HG02678 (cell line): Measurements from ENCODE around the gene SLC25A25.

ENCODE experiments used
- ATAC-seq: cut with Tn5 transposase; IDR thresholded peaks from one replicate; pipeline ENCODE4 v1.9.1; 2021; ENCODE audit warnings: mild to moderate bottlenecking, moderate library complexity; ENCODE audit not compliant: unreplicated experiment

Gene SLC25A25

GRCh38 chr9:128096616-128097536 is 28.8 kb downstream of the SLC25A25 start:
- ATAC-seq: no peak

DNA sequence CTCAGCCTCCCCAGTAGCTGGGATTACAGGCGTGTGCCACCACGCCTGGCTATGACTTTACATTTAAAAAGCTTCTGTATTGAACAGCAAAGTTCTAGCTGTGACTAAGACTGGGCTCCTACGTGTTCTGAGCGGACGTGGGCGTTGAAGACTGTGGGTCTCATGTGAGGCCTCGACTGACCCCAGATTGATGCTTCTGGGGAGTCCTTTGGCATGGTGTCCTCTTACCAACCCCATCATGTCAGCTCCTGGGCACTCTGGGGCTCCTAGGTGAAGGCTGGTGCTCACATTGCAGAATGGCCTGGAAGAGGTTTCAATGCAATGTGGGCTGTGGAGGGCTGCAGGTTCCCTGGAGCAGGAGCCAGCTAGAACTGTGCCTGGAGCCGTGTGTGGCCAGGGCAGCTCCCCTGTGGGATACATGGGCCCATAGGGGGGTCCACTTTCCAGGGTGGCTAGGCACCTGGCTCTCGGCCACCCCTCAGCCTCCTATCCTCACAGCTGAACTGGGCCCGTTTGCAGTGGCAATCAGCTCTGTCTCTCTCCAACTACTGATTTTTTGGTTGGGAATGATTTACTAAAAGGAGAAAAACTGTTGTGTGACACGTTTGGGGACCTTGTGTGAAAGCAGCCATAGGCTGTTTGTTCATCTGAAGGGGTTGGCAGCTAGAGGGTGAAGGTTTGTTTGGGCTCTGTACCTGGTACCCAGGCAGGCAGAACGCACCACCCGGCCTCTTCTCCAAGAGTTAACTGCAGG is 29.7 kb downstream of the SLC25A25 start:
- ATAC-seq: no peak

DNA sequence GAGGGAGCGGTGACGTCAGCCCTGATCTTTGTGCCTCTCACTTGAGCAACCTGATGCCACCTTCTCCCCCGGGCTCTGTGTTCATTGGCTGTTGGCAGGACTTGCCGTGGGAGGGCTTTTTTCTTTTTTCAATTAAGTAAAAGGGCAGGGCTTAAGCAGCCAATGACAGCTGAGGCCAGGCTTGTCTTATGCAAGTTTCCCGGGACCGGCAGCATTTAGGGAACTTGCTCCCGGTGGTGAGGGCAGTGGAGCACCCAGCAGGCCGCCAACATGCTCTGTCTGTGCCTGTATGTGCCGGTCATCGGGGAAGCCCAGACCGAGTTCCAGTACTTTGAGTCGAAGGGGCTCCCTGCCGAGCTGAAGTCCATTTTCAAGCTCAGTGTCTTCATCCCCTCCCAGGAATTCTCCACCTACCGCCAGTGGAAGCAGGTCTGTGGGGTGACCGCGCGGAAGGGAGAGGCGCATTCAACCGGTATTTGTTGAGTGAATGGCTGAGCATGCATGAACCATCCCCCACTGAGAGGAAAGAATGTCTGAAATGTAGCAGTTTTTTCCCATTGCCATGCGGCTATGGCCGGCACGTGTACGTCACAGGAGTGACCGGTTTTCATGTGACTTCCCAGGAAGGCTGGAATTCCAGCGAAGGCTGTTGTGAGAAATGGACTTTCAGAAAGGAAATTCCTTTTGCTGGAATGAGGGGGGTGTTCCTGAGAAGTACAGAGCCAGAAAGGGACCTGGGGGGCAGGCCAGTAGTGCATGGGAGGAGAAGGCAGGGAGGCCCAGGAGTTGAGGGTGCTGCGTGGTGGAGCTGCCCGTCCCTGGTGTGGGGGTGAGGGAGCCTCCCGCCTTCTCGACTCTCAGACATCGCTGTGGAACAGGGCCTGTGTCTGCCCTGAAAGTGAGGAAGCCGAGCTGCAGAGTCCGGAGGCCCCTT is 30.5 kb downstream of the SLC25A25 start:
- no peak for ATAC-seq

GRCh38 chr9:128099231-128099931 is 31.3 kb downstream of the SLC25A25 start:
- ATAC-seq: no peak

- ATAC-seq: no peak
These were observed 32.0 kb downstream of the SLC25A25 start for GRCh38 chr9:128099932-128100491.

DNA sequence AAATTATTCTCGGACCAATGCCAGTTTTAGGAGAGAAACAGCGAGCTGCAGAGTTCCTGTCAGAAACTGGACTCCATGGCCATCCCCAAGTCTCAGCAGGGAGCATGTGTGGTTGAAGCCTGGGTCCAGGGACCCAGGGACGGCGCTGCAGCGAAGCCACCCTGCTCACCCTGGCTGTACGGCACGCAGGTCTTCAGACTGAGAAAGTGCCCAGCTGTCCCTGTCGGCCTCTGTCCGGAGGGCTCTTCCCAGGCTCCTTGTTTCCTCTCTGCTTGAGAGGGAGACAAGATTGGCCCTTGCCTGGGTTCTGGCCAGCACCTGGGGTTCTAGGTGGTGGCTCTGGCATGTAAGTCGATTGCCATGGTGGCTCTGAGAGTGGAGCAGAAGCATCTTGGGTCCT is 32.5 kb downstream of the SLC25A25 start:
- no peak for ATAC-seq

DNA sequence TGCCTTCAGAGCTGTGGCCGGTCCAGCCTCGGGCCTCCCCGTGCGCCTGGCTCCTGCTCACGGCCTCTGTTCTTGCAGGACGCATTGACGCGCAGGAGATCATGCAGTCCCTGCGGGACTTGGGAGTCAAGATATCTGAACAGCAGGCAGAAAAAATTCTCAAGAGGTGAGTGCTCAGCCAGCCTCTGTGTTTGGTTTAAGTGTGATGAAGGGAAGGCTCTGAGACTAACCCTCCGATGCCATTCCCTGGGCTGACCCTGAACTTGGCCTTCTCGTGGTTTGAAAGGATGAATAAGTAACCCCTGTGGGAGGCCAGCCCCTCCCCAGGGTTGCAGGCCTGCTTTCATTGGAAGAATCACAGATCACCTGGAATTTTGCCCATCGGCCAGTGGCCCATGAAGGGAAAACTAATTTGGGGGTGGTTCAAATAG is 33.2 kb downstream of the SLC25A25 start:
- no peak for ATAC-seq

DNA sequence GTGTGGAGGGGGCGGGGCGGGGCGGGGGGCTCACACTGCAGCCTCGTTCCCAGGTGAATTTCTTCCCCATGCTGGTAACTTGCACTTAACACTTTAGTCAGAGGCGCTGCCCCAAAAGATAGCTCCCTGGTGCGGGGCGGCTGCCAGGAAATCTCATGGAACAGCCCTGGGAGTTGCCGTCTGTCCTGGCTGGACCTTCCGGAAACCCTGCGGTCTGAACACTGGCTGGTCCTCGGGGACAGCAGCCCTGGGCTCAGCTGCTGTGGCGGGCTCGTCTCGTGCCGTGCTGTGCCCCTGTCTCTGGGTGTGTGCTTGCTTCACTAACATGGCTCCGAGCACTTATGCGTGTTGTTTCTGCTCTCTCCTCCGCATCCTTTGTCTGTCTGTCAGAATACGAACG is 33.7 kb downstream of the SLC25A25 start:
- ATAC-seq: no peak

GRCh38 chr9:128102196-128102595 is 34.2 kb downstream of the SLC25A25 start:
- ATAC-seq: no peak

GRCh38 chr9:128102861-128103588 is 35.0 kb downstream of the SLC25A25 start:
- no peak for ATAC-seq

GRCh38 chr9:128103589-128103962 is 35.5 kb downstream of the SLC25A25 start:
- no peak for ATAC-seq

DNA sequence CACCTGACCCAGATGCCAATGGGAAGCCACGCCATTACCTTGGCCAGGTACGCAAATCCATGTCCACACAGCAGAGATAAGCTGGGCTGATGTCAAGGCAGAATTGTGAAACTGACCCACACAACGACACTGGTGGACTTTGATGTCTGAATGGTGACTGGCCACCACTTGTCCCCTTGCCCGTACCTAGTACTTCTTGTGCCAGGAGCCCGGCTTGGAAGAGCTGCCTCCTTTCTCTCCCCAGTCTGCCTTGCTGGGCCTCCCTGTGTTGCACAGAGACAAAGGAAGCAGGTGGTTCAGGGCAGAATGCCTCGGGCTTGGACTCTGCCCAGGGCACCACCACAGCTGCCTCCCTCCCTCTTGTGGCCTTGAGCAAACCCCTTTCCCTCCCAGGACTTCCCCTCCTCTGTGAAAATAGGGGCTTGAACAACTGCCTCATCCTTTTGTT is 36.2 kb downstream of the SLC25A25 start:
- no peak for ATAC-seq

GRCh38 chr9:128105538-128106175 is 37.6 kb downstream of the SLC25A25 start:
- no peak for ATAC-seq

DNA sequence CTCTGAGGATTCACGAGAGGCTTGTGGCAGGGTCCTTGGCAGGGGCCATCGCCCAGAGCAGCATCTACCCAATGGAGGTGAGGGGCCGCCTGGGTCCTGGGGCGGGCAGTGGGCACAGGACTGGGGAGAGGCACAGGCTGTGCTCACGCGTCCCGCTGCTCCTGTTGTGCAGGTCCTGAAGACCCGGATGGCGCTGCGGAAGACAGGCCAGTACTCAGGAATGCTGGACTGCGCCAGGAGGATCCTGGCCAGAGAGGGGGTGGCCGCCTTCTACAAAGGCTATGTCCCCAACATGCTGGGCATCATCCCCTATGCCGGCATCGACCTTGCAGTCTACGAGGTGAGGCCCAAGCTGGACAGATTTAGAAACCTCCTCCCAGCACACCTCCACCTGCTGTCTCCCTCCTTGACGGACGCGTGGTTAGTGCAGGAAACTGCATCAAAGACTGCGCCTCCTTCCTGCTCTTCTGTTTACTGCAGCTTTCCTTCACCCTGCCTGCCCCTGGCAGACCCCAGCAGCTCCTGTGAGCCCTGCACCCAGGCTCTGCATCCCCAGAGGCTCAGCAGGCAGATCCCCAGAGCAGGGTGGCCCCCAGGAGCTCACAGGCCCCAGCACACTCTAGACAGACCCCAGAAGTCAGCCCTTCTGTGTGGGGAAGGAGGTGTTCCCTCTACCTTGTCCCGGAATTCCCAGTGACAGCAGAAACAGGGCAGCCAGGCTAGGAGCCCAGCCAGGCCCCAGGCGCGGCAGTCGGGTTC is 38.3 kb downstream of the SLC25A25 start:
- ATAC-seq: no peak

GRCh38 chr9:128106940-128107467 is 39.0 kb downstream of the SLC25A25 start:
- no peak for ATAC-seq

DNA sequence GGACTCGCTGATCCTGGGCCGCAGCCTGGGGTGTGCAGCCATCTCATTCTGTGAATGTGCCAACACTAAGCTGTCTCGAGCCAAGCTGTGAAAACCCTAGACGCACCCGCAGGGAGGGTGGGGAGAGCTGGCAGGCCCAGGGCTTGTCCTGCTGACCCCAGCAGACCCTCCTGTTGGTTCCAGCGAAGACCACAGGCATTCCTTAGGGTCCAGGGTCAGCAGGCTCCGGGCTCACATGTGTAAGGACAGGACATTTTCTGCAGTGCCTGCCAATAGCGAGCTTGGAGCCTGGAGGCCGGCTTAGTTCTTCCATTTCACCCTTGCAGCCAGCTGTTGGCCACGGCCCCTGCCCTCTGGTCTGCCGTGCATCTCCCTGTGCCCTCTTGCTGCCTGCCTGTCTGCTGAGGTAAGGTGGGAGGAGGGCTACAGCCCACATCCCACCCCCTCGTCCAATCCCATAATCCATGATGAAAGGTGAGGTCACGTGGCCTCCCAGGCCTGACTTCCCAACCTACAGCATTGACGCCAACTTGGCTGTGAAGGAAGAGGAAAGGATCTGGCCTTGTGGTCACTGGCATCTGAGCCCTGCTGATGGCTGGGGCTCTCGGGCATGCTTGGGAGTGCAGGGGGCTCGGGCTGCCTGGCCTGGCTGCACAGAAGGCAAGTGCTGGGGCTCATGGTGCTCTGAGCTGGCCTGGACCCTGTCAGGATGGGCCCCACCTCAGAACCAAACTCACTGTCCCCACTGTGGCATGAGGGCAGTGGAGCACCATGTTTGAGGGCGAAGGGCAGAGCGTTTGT is 39.6 kb downstream of the SLC25A25 start:
- ATAC-seq: no peak
